Psoas muscle (tissue), 8 donors: Measurements from ENCODE around the gene AAGAB. TPM values are rescaled to one million over a fixed set of nuclear protein-coding genes. Genes with fewer than 3 reads are reported as not detected.

ENCODE experiments used
- ATAC-seq, 4 donors: fragments of 200-7000 bp; cut with Tn5 transposase; one replicate each; pipeline ENCODE4 v1.9.1; 2020; ENCODE audit warnings: moderate library complexity in 3 of 4, mild to moderate bottlenecking in 2 of 4
- DNase-seq, 2 donors: peaks; one replicate each; pipeline ENCODE4 v3.0.0-alpha.2; 2020
- H3K27ac ChIP-seq: fragments of 200-600 bp; one replicate; pipeline ENCODE4 v1.8.0; 2022
- H3K27me3 ChIP-seq, 3 donors: fragments of 200-600 bp in 1 of 3; one replicate each; pipeline versions ENCODE4 v1.6.1 to v1.8.0; 2013 to 2022; ENCODE audit warnings: low read length in 2 of 3, mild to moderate bottlenecking in 2 of 3, moderate library complexity in 1 of 3; ENCODE audit not compliant: insufficient read depth in 3 of 3
- H3K36me3 ChIP-seq, 2 donors: fragments of 200-600 bp in 1 of 2; one replicate each; pipeline versions ENCODE4 v1.6.1 to v1.8.0; 2013 to 2022; ENCODE audit warnings: low read depth in 1 of 2, mild to moderate bottlenecking in 1 of 2, moderate library complexity in 1 of 2; ENCODE audit not compliant: insufficient read depth in 1 of 2
- H3K4me1 ChIP-seq: fragments of 200-600 bp; one replicate; pipeline ENCODE4 v1.8.0; 2022
- H3K4me3 ChIP-seq: fragments of 200-600 bp; one replicate; pipeline ENCODE4 v1.8.0; 2022; ENCODE audit warnings: mild to moderate bottlenecking
- H3K9me3 ChIP-seq: fragments of 200-600 bp; one replicate; pipeline ENCODE4 v1.8.0; 2022
- WGBS, 3 donors: extraction: QIAGEN DNeasy Blood & Tissue Kit; methylation state at CpG; one replicate each; pipeline versions ENCODE4 v1.1.6 to v1.1.7; 2013; 5-methylcytosine and 5-hydroxymethylcytosine counted together
- intact Hi-C, 2 donors: fragments of 100-400 bp; cut with DNase I; formaldehyde crosslinking; loops; one replicate each; pipeline versions ENCODE4 v1.11.0 to v1.14.2; 2022
- polyA plus RNA-seq, 3 donors: library from polyadenylated mRNA; stranded (reverse); fragments of 200-250 nt; gene quantifications; one replicate each; pipeline ENCODE4 v1.2.3, GENCODE V29; 2013
- total RNA-seq, 4 donors: library from RNA; stranded (reverse); fragmentation: NEBNext Ultra II Directional in 2 of 4; extraction: Animal tissue kit (Norgen Biotek cat#: 25700) in 2 of 4; gene quantifications; one replicate each; pipeline versions ENCODE4 v1.2.1 to v1.2.4, GENCODE V29; 2021 to 2023
- TF ChIP-seq, protein P1 (sequence below): fragments of 200-600 bp; IDR thresholded peaks from one replicate; pipeline ENCODE4 v1.8.0; 2022; ENCODE audit warnings: antibody characterized with exemption
- donor health status: healthy with polysubstance abuse.
- donor health status: DM: no; HTN: no; CAD: no; lungs with moderate emphysema.
- donor health status: Bipolar disorder and iron deficiency.
- donor health status: healthy.
- donor health status: DM: yes; HTN: yes; CAD: no.
- donor health status: DM: no; HTN: no; CAD: no.
- donor health status: DM: no; HTN: no; CAD: no.
- donor health status: DM: yes; HTN: yes; CAD: no.

Gene AAGAB
- total and polyA plus RNA-seq, 7 donors: 19.0 to 46.1 (median 42.1) TPM

- intact Hi-C loops: loop anchor here in 1 of 2 donors (5.0 kb wide), 1 partner anchor 273 kb away; no protein-coding TSS in a partner anchor
- H3K36me3 ChIP-seq: peaks cover 3 to 14% of the 10 kb centered on the region in 2 donors
- no peak for DNase-seq
- no peak overlapping the region for H3K27ac ChIP-seq
- no peak overlapping the region for H3K4me3 ChIP-seq
- TF ChIP-seq, protein P1, sequence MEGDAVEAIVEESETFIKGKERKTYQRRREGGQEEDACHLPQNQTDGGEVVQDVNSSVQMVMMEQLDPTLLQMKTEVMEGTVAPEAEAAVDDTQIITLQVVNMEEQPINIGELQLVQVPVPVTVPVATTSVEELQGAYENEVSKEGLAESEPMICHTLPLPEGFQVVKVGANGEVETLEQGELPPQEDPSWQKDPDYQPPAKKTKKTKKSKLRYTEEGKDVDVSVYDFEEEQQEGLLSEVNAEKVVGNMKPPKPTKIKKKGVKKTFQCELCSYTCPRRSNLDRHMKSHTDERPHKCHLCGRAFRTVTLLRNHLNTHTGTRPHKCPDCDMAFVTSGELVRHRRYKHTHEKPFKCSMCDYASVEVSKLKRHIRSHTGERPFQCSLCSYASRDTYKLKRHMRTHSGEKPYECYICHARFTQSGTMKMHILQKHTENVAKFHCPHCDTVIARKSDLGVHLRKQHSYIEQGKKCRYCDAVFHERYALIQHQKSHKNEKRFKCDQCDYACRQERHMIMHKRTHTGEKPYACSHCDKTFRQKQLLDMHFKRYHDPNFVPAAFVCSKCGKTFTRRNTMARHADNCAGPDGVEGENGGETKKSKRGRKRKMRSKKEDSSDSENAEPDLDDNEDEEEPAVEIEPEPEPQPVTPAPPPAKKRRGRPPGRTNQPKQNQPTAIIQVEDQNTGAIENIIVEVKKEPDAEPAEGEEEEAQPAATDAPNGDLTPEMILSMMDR: no peak
- 83 to 94% (median 89%) methylated on average over 3 of the region's 3 CpGs for WGBS, 3 donors
- ATAC-seq: no peak
- no peaks in the 10 kb centered on the region for H3K4me1 ChIP-seq
- H3K27me3 ChIP-seq: no peaks in the 10 kb centered on the region
- no peaks in the 10 kb centered on the region for H3K9me3 ChIP-seq
Measured at GRCh38 chr15:67224889-67225288, 29.6 kb downstream of the AAGAB start.

- 95 to 98% (median 97%) methylated on average over 2 of the region's 2 CpGs for WGBS, 3 donors
- H3K9me3 ChIP-seq: no peaks in the 10 kb centered on the region
- ATAC-seq (no peak), DNase-seq (no peak)
- no peaks in the 10 kb centered on the region for H3K27me3 ChIP-seq
- no peaks in the 10 kb centered on the region for H3K4me1 ChIP-seq
- intact Hi-C loops: no loop called here
- no peak overlapping the region for H3K27ac ChIP-seq
- H3K36me3 ChIP-seq: peaks cover 3% of the 10 kb centered on the region in 2 donors
- no peak overlapping the region for H3K4me3 ChIP-seq
- TF ChIP-seq, protein P1: no peak
Measured at GRCh38 chr15:67219288-67219687, 35.2 kb downstream of the AAGAB start.

- ATAC-seq: no peak
- H3K27ac ChIP-seq: no peak overlapping the region
Measured at GRCh38 chr15:67218428-67218827, 36.0 kb downstream of the AAGAB start.

GRCh38 chr15:67216859-67217258 lies 37.6 kb downstream of the AAGAB start:
- TF ChIP-seq, protein P1: no peak
- no peak for ATAC-seq
- Histone ChIP-seq H3K27ac (no peak overlapping the region), H3K4me1 (no peaks in the 10 kb centered on the region), H3K36me3 (peaks cover 0 to 3% of the 10 kb centered on the region in 2 donors), H3K4me3 (no peak overlapping the region), H3K9me3 (no peaks in the 10 kb centered on the region), H3K27me3 (no peaks in the 10 kb centered on the region)
- DNase-seq: no peak
- intact Hi-C loops: no loop called here

More at GRCh38 chr15:67218428-67218827, 36.0 kb downstream of the AAGAB start:
- Histone ChIP-seq H3K4me3 (no peak overlapping the region), H3K4me1 (no peaks in the 10 kb centered on the region), H3K36me3 (peaks cover 3% of the 10 kb centered on the region in 2 donors), H3K27me3 (no peaks in the 10 kb centered on the region), H3K9me3 (no peaks in the 10 kb centered on the region)
- intact Hi-C loops: no loop called here
- DNase-seq: no peak
- TF ChIP-seq, protein P1: no peak

- TF ChIP-seq, protein P1: no peak
- Histone ChIP-seq H3K27ac (no peak overlapping the region), H3K36me3 (peaks cover 0 to under 1% of the 10 kb centered on the region in 2 donors), H3K9me3 (no peaks in the 10 kb centered on the region), H3K4me1 (no peaks in the 10 kb centered on the region), H3K4me3 (no peak overlapping the region), H3K27me3 (no peaks in the 10 kb centered on the region)
- DNase-seq: no peak
- ATAC-seq: no peak
- 85 to 94% (median 89%) methylated on average over 6 of the region's 6 CpGs for WGBS, 3 donors
- intact Hi-C loops: no loop called here
Measured at GRCh38 chr15:67215102-67215501, 39.4 kb downstream of the AAGAB start.
